ENCODE data around the gene TREML4. TPM values are rescaled to one million over a fixed set of nuclear protein-coding genes. Genes with fewer than 3 reads are reported as not detected.

Gene TREML4
- total RNA-seq, 2 donors from 2014 or later = not detected

DNA sequence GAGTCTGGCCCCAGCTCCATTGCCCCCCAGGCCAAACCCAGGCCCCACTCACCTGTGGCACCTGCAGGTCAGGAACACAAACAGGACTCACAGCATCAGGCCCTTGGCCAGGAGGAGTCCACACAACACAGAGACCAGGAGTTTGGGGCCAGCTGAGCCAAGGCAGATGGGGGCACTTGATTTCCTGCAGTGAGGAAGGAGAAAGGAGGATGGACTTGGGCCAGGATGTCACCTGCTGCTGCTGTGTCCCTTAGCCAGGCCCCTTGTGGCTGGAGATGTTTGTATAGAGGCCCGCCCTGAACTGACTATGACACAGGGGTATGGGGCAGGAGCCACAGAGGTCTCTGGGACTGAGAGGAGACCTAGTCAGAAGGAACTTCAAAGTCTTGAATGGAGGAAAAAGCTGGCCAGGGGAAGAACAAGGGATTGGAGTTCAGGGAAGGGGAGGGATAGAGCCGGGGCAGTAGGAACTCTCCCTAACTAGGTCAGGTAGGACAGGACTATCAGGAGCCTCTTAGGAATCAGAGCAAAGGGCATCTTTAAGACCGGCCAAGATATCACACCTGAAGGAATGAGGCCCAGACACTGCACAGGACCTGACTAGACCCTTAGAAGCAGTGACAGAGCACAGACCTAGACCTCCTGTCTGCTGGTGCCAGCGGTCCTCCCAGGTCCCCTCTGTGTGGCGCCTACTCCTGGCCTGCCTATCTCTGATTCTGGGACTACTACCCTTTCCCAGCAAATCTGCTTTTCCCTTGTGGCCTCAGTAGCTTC lies 18.4 kb upstream of the TREML4 start:
- H3K27me3 Mint-ChIP-seq (ENCODE audit: insufficient read depth) = peaks cover 14% of the 10 kb centered on the region
- no peak overlapping the region for H3K4me3 Mint-ChIP-seq
- no peak for DNase-seq
- H3K9me3 Mint-ChIP-seq = peaks cover 7% of the 10 kb centered on the region
- Histone ChIP-seq H3K27ac (ENCODE audit: low read depth, low read length) (no peak overlapping the region), H3K4me1 (ENCODE audit: control insufficient read depth, insufficient read depth, low read length) (no peaks in the 10 kb centered on the region), H3K9me3 (ENCODE audit: control insufficient read depth, low read length) (peaks cover 8% of the 10 kb centered on the region), H3K36me3 (ENCODE audit: control insufficient read depth, insufficient read depth, low read length) (no peaks in the 10 kb centered on the region), H3K4me3 (ENCODE audit: low read length) (no peak overlapping the region), H3K27me3 (ENCODE audit: control insufficient read depth, insufficient read depth, low read length, poor library complexity, severe bottlenecking) (peaks cover 7% of the 10 kb centered on the region), H3K9ac (ENCODE audit: extremely low read depth, low read length, poor library complexity, severe bottlenecking) (no peak overlapping the region)
- 93% methylated on average over 5 of the region's 5 CpGs for WGBS, 2 experiments (ENCODE audit: insufficient coverage in 1 of 2, insufficient read length in 1 of 2)
- H3K36me3 Mint-ChIP-seq (ENCODE audit: low read depth) = no peaks in the 10 kb centered on the region
- TF ChIP-seq, protein P1, sequence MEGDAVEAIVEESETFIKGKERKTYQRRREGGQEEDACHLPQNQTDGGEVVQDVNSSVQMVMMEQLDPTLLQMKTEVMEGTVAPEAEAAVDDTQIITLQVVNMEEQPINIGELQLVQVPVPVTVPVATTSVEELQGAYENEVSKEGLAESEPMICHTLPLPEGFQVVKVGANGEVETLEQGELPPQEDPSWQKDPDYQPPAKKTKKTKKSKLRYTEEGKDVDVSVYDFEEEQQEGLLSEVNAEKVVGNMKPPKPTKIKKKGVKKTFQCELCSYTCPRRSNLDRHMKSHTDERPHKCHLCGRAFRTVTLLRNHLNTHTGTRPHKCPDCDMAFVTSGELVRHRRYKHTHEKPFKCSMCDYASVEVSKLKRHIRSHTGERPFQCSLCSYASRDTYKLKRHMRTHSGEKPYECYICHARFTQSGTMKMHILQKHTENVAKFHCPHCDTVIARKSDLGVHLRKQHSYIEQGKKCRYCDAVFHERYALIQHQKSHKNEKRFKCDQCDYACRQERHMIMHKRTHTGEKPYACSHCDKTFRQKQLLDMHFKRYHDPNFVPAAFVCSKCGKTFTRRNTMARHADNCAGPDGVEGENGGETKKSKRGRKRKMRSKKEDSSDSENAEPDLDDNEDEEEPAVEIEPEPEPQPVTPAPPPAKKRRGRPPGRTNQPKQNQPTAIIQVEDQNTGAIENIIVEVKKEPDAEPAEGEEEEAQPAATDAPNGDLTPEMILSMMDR (conservative IDR thresholded peaks at IDR 0.05) = no peak
- H3K27ac Mint-ChIP-seq = no peak overlapping the region
- H3K4me1 Mint-ChIP-seq = no peaks in the 10 kb centered on the region

DNA sequence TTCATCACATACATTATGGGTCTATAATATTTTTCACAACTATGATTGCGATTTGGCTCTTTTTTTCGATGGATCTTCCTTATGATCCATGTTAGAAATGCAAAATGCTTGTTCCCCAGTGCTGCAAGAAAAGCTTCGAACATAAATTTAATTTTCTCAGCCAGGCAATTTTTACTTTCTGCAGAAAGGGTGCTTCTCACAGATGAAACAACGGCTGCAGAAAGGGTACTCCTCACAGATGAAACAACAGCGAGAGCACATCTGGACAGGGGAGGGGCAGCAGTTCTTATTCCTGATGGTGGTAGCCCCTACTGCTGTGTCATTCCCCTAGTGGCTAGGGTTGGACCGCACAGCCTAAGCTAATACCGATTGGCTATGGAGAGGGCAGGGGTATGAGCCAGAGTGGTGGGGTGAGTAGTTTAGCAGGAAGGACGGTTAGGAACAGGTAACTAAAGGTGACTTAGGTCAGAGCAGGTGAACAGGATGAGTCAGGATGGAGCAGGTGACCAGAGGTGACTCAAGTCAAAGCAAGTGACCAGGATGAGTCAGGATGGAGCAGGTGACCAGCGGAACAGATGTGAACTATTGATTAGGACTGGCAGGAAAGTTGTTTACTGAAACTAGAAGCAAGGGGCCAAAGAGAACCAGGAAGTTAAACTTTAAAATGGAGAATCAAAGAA lies 13.4 kb upstream of the TREML4 start:
- H3K4me1 ChIP-seq (ENCODE audit: control insufficient read depth, insufficient read depth, low read length) = no peaks in the 10 kb centered on the region
- DNase-seq = no peak
- Mint-ChIP-seq H3K4me3 (no peak overlapping the region), H3K27me3 (ENCODE audit: insufficient read depth) (peaks cover 13% of the 10 kb centered on the region), H3K4me1 (no peaks in the 10 kb centered on the region), H3K27ac (no peak overlapping the region), H3K9me3 (peaks cover 17% of the 10 kb centered on the region), H3K36me3 (ENCODE audit: low read depth) (no peaks in the 10 kb centered on the region)
- H3K27me3 ChIP-seq (ENCODE audit: control insufficient read depth, insufficient read depth, low read length, poor library complexity, severe bottlenecking) = peaks cover 7% of the 10 kb centered on the region
- 87 to 91% methylated on average over 8 to 9 of the region's 9 CpGs for WGBS, 2 experiments (ENCODE audit: insufficient coverage in 1 of 2, insufficient read length in 1 of 2)
- no peak overlapping the region for H3K4me3 ChIP-seq (ENCODE audit: low read length)
- H3K9ac ChIP-seq (ENCODE audit: extremely low read depth, low read length, poor library complexity, severe bottlenecking) = no peak overlapping the region
- H3K36me3 ChIP-seq (ENCODE audit: control insufficient read depth, insufficient read depth, low read length) = no peaks in the 10 kb centered on the region
- H3K27ac ChIP-seq (ENCODE audit: low read depth, low read length) = no peak overlapping the region
- peaks cover 21% of the 10 kb centered on the region for H3K9me3 ChIP-seq (ENCODE audit: control insufficient read depth, low read length)
- TF ChIP-seq, protein P1 (conservative IDR thresholded peaks at IDR 0.05) = no peak

DNA sequence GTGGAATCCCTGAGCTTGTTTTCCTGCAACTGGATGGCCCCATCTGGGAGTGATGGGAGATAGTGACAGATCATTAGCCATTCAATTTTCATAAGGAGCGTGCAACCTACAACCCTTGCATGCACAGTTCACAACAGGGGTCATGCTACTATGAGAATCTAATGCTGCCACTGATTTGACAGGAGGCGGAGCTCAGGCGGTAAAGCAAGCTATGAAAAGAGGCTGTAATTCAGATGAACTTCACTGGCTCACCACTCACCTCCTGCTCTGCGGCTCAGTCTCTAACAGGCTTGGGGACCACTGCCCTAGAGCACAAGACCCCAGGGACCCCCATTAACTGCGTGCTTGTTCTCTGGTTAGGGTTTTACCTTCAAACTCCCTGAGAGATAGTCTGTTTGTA lies 12.4 kb upstream of the TREML4 start:
- Mint-ChIP-seq H3K9me3 (peaks cover 26% of the 10 kb centered on the region), H3K27ac (no peak overlapping the region), H3K27me3 (ENCODE audit: insufficient read depth) (peaks cover 18% of the 10 kb centered on the region), H3K4me3 (no peak overlapping the region), H3K36me3 (ENCODE audit: low read depth) (no peaks in the 10 kb centered on the region), H3K4me1 (no peaks in the 10 kb centered on the region)
- WGBS, 2 experiments (ENCODE audit: insufficient coverage in 1 of 2, insufficient read length in 1 of 2) = 90 to 93% methylated on average over 5 of the region's 5 CpGs
- H3K27me3 ChIP-seq (ENCODE audit: control insufficient read depth, insufficient read depth, low read length, poor library complexity, severe bottlenecking) = peaks cover 7% of the 10 kb centered on the region
- H3K9me3 ChIP-seq (ENCODE audit: control insufficient read depth, low read length) = peaks cover 30% of the 10 kb centered on the region
- no peak overlapping the region for H3K9ac ChIP-seq (ENCODE audit: extremely low read depth, low read length, poor library complexity, severe bottlenecking)
- no peak for DNase-seq
- H3K36me3 ChIP-seq (ENCODE audit: control insufficient read depth, insufficient read depth, low read length) = no peaks in the 10 kb centered on the region
- no peak overlapping the region for H3K27ac ChIP-seq (ENCODE audit: low read depth, low read length)
- H3K4me1 ChIP-seq (ENCODE audit: control insufficient read depth, insufficient read depth, low read length) = no peaks in the 10 kb centered on the region
- no peak overlapping the region for H3K4me3 ChIP-seq (ENCODE audit: low read length)
- TF ChIP-seq, protein P1 (conservative IDR thresholded peaks at IDR 0.05) = no peak

Data from endodermal cell (in vitro differentiated cells).